Vagina (tissue), 2 donors: ENCODE measurements around the gene SLC30A3. TPM values are rescaled to one million over a fixed set of nuclear protein-coding genes. Genes with fewer than 3 reads are reported as not detected.

Source experiments
- DNase-seq, 2 donors: peaks; one replicate each; pipeline ENCODE4 v3.0.0-alpha.2; 2017; ENCODE audit errors: extremely low spot score in 2 of 2
- H3K27ac ChIP-seq: fragments of 200-600 bp; sonication (generic); one replicate; pipeline ENCODE4 v1.5.1; 2019
- H3K27me3 ChIP-seq: fragments of 200-600 bp; sonication (generic); one replicate; pipeline ENCODE4 v1.5.1; 2019
- H3K36me3 ChIP-seq, 2 donors: fragments of 200-600 bp; sonication (generic); one replicate each; pipeline ENCODE4 v1.5.1; 2017 to 2019
- H3K4me1 ChIP-seq: fragments of 200-600 bp; sonication (generic); one replicate; pipeline ENCODE4 v1.5.1; 2019
- H3K4me3 ChIP-seq, 2 donors: fragments of 200-600 bp; sonication (generic); 1 replicate in 1 of 2; 2 replicates in 1 of 2; pipeline ENCODE4 v1.5.1; 2016 to 2019
- H3K9me3 ChIP-seq: fragments of 200-600 bp; sonication (generic); one replicate; pipeline ENCODE4 v1.5.1; 2019
- POLR2A ChIP-seq, 2 donors: fragments of 450-650 bp; IDR thresholded peaks; one replicate each; pipeline ENCODE4 v1.6.1; 2017; ENCODE audit warnings: antibody characterized with exemption in 2 of 2, mild to moderate bottlenecking in 2 of 2, moderate library complexity in 2 of 2
- POLR2AphosphoS5 ChIP-seq, 2 donors: sonication (generic); formaldehyde crosslinking; IDR thresholded peaks; one replicate each; pipeline ENCODE4 v1.9.0; 2017; ENCODE audit warnings: antibody characterized with exemption in 2 of 2, mild to moderate bottlenecking in 2 of 2, low read depth in 1 of 2; ENCODE audit not compliant: insufficient read depth in 1 of 2
- intact Hi-C: fragments of 100-400 bp; cut with DNase I; formaldehyde crosslinking; loops from one replicate; pipeline ENCODE4 v1.15.1; 2023
- total RNA-seq: library from RNA; depleted of rRNA; stranded (reverse); fragments of >200 nt; gene quantifications from one replicate; pipeline ENCODE4 v1.2.3, GENCODE V29; 2016
- TF ChIP-seq, protein P1 (sequence below), 3 experiments: fragments of 450-650 bp in 2 of 3; fragments of 200-600 bp in 1 of 3; sonication (generic) in 1 of 3; IDR thresholded peaks; one replicate each; pipeline ENCODE4 v1.5.1; 2017 to 2019; ENCODE audit warnings: antibody characterized with exemption in 3 of 3, mild to moderate bottlenecking in 2 of 3, moderate library complexity in 2 of 3

SLC30A3 gene
- total RNA-seq, 1 donor from 2014 or later = 1.2 TPM

DNA sequence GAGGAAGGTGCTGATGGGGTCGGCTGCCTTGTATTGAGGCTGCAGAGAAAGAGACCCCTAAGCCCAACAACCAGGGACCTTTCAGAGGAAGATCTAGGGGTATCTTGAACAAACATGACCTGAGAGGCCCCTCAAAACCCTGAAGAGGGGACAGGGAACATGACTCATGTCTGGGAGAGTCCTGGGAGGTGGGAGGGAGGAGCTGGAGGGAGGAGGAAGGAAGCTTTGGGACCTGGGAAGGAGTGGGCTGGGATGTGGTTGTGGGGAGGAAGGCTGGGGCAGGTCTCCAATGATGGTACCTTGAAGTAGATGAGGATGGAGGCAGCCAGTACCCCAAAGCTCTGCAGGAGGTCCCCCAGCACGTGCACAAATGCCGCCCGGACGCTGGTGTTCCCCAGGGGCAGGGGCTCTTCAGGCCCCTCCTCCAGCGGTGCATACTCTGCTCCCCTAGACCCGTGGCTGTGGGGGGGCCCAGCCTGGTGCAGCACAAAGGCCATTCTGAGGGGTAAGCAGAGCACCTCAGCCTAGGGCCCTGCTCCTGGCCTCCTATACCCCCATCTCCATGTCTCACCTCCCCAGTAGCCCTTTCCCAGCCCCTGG, 5.9 kb downstream of the SLC30A3 start:
- Histone ChIP-seq H3K9me3 (no peaks in the 10 kb centered on the region), H3K4me3 (no peak overlapping the region), H3K36me3 (no peaks in the 10 kb centered on the region), H3K27ac (no peak overlapping the region), H3K4me1 (no peaks in the 10 kb centered on the region), H3K27me3 (peaks cover 6% of the 10 kb centered on the region)
- no peak for DNase-seq
- TF ChIP-seq, protein P1, sequence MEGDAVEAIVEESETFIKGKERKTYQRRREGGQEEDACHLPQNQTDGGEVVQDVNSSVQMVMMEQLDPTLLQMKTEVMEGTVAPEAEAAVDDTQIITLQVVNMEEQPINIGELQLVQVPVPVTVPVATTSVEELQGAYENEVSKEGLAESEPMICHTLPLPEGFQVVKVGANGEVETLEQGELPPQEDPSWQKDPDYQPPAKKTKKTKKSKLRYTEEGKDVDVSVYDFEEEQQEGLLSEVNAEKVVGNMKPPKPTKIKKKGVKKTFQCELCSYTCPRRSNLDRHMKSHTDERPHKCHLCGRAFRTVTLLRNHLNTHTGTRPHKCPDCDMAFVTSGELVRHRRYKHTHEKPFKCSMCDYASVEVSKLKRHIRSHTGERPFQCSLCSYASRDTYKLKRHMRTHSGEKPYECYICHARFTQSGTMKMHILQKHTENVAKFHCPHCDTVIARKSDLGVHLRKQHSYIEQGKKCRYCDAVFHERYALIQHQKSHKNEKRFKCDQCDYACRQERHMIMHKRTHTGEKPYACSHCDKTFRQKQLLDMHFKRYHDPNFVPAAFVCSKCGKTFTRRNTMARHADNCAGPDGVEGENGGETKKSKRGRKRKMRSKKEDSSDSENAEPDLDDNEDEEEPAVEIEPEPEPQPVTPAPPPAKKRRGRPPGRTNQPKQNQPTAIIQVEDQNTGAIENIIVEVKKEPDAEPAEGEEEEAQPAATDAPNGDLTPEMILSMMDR (IDR thresholded peaks at IDR 0.05) = no peak
- TF ChIP-seq POLR2A (IDR thresholded peaks at IDR 0.05) (no peak), POLR2AphosphoS5 (IDR thresholded peaks at IDR 0.05; ENCODE audit: insufficient read depth in 1 of 2, low read depth in 1 of 2) (no peak)
- intact Hi-C loops = no loop called here

DNA sequence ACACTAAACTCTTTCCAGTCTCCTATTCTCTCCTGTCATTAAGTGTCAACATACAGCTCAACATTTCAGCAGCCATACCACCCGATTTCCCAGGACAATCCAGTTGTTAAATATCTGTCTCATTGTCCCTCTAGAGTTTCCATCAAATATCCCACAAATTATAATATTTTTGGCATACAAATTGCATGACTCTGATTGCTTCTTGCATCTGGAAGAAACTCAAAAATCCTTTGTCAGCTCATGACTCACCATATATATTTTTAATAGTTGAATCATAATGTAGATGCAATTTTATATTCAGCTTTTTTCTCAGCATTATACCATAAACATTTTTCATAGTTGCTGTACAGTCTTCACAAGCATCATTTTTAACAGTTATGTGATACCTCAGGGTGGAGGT, 7.2 kb downstream of the SLC30A3 start:
- H3K4me1 ChIP-seq = no peaks in the 10 kb centered on the region
- intact Hi-C loops = no loop called here
- H3K27ac ChIP-seq = no peak overlapping the region
- TF ChIP-seq, protein P1 (IDR thresholded peaks at IDR 0.05) = no peak
- TF ChIP-seq POLR2AphosphoS5 (IDR thresholded peaks at IDR 0.05; ENCODE audit: insufficient read depth in 1 of 2, low read depth in 1 of 2) = no peak
- no peaks in the 10 kb centered on the region for H3K9me3 ChIP-seq
- no peaks in the 10 kb centered on the region for H3K27me3 ChIP-seq
- no peak overlapping the region for H3K4me3 ChIP-seq
- no peaks in the 10 kb centered on the region for H3K36me3 ChIP-seq
- no peak for DNase-seq

DNA sequence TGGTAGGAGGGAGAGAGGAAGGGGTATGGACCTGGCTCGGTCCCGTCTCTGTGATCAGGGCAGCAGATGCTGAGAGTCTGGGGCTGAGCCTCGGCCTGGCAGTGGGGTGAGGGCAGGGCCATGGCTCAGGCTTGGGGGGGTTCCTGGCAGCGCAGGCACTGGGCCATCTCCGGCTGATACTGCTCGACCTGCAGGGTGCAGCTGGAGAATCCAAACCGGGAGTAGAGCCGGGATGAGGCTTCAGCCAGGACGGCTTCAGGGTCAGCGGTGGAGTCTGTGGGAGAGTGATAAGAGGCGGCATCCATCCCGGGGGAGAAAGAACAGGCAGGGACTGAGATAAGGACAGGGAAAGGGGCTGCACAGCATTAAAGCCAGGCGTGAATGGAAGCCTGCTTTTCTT, 7.7 kb downstream of the SLC30A3 start:
- Histone ChIP-seq H3K27ac (no peak overlapping the region), H3K36me3 (no peaks in the 10 kb centered on the region), H3K27me3 (no peaks in the 10 kb centered on the region), H3K4me3 (no peak overlapping the region), H3K4me1 (no peaks in the 10 kb centered on the region), H3K9me3 (no peaks in the 10 kb centered on the region)
- DNase-seq = no peak
- TF ChIP-seq POLR2A (IDR thresholded peaks at IDR 0.05) (no peak), POLR2AphosphoS5 (IDR thresholded peaks at IDR 0.05; ENCODE audit: insufficient read depth in 1 of 2, low read depth in 1 of 2) (no peak)
- TF ChIP-seq, protein P1 (IDR thresholded peaks at IDR 0.05) = no peak
- intact Hi-C loops = no loop called here

DNA sequence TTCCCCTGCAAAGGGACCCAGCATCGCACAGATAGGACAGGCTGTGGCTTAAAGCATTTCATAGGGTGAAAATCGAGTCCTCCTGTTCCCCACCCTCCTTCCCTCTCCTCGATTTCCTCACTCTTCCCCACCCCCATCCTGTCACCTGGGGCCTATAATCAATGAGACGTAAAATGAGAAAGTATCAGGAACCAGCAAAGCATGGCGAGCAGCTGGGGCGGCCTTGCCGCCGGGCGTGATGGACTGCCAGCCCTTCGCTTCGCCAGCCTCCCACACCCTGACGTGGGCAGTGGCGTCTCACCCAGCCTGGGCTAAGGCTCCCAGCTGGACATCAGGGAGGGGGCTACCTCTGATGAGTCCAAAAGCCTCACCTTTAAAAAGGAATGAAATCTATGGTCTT, 11.1 kb downstream of the SLC30A3 start:
- Histone ChIP-seq H3K36me3 (no peaks in the 10 kb centered on the region), H3K9me3 (no peaks in the 10 kb centered on the region), H3K27ac (no peak overlapping the region), H3K27me3 (no peaks in the 10 kb centered on the region), H3K4me3 (no peak overlapping the region), H3K4me1 (no peaks in the 10 kb centered on the region)
- intact Hi-C loops = loop anchor here (2.0 kb wide), 1 partner anchor 25 kb away; no protein-coding TSS in a partner anchor
- TF ChIP-seq, protein P1 (IDR thresholded peaks at IDR 0.05) = no peak
- TF ChIP-seq POLR2A (IDR thresholded peaks at IDR 0.05) (no peak), POLR2AphosphoS5 (IDR thresholded peaks at IDR 0.05; ENCODE audit: insufficient read depth in 1 of 2, low read depth in 1 of 2) (no peak)
- DNase-seq = no peak

DNA sequence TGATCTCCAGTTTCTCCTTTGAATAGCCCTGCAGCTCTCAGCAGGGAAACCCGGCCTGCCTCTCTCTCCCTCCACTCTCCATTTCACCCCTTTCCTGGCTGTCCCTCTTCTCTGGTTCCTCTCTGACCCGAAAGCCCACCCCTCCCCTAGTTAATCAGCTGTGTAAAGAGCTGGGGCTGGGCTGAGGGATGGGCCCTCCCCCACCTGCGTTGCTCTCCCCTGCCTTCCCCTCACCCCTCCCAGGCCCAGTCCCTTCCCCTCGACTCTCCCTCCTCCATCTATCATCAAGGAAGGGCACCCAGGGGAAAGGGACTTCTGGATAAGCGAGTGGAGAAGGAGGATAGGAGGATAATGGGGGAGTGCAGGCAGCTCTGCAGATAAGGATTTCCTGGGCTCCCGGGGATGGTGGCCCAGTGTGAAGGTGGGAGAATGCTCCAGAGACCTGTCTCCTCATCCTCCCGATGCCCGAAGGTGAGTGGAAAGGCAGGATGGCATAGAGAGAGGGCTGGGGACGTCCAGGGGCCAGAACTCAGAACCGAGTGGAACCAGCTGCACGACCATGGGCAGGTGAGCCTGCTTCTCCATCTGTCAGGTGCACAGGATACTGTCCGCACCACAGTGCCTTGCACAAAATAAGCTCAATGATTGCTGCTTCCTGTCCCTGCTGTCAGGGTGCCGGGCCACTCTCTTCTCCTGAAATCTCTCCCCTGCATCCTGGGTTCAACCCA, 12.0 kb downstream of the SLC30A3 start:
- no peaks in the 10 kb centered on the region for H3K27me3 ChIP-seq
- intact Hi-C loops = loop anchor here (2.0 kb wide), 1 partner anchor 26 kb away; no protein-coding TSS in a partner anchor
- TF ChIP-seq POLR2AphosphoS5 (IDR thresholded peaks at IDR 0.05; ENCODE audit: insufficient read depth in 1 of 2, low read depth in 1 of 2) = no peak
- TF ChIP-seq, protein P1 (IDR thresholded peaks at IDR 0.05) = no peak
- no peak for TF ChIP-seq POLR2A (IDR thresholded peaks at IDR 0.05)

More for the DNA sequence above, 12.0 kb downstream of the SLC30A3 start:
- no peak overlapping the region for H3K27ac ChIP-seq
- no peaks in the 10 kb centered on the region for H3K36me3 ChIP-seq
- no peak for DNase-seq
- H3K4me3 ChIP-seq = no peak overlapping the region
- no peaks in the 10 kb centered on the region for H3K9me3 ChIP-seq
- no peaks in the 10 kb centered on the region for H3K4me1 ChIP-seq
